ENCODE measurements around the gene GCNA. TPM values are rescaled to one million over a fixed set of nuclear protein-coding genes. Genes with fewer than 3 reads are reported as not detected.
"Not testable (repeated sequence)": the region's sequence is repeated elsewhere in the genome, so short reads cannot be mapped to it uniquely, and the experiment has no call there.

The GCNA gene
- total RNA-seq, 1 donor from 2014 or later, result 9.1 TPM

DNA sequence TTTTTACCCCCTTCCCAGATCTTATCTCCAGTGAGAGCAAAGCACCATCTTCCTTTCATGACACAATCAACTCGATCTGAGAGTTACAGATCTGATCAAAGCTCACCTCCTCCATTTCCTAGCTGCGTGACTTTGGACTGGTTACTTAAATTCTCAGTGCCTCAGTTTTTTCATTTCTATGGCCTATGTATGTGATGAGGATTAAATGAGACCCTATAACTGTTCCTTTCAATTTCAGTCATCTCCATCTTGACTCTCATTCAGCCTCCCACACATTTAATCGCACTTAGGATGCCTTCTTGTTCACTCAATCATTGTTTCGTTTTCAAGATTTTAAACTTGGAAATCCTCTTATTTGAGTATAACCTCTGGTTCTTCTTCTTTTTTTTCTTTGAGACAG, 60.2 kb downstream of the GCNA start:
- no peak for DNase-seq (ENCODE audit: extremely low spot score in 2 of 2)
- TF ChIP-seq POLR2AphosphoS5 (IDR thresholded peaks at IDR 0.05; ENCODE audit: insufficient read depth in 1 of 2, low read depth in 1 of 2) (no peak), POLR2A (IDR thresholded peaks at IDR 0.05) (no peak)
- TF ChIP-seq, protein P1, sequence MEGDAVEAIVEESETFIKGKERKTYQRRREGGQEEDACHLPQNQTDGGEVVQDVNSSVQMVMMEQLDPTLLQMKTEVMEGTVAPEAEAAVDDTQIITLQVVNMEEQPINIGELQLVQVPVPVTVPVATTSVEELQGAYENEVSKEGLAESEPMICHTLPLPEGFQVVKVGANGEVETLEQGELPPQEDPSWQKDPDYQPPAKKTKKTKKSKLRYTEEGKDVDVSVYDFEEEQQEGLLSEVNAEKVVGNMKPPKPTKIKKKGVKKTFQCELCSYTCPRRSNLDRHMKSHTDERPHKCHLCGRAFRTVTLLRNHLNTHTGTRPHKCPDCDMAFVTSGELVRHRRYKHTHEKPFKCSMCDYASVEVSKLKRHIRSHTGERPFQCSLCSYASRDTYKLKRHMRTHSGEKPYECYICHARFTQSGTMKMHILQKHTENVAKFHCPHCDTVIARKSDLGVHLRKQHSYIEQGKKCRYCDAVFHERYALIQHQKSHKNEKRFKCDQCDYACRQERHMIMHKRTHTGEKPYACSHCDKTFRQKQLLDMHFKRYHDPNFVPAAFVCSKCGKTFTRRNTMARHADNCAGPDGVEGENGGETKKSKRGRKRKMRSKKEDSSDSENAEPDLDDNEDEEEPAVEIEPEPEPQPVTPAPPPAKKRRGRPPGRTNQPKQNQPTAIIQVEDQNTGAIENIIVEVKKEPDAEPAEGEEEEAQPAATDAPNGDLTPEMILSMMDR (IDR thresholded peaks at IDR 0.05), result no peak
- Histone ChIP-seq H3K4me1 (no peaks in the 10 kb centered on the region), H3K27ac (no peak overlapping the region), H3K4me3 (no peak overlapping the region), H3K9me3 (no peaks in the 10 kb centered on the region), H3K36me3 (no peaks in the 10 kb centered on the region), H3K27me3 (no peaks in the 10 kb centered on the region)
- intact Hi-C loops (cut with DNase I), result no loop called here

DNA sequence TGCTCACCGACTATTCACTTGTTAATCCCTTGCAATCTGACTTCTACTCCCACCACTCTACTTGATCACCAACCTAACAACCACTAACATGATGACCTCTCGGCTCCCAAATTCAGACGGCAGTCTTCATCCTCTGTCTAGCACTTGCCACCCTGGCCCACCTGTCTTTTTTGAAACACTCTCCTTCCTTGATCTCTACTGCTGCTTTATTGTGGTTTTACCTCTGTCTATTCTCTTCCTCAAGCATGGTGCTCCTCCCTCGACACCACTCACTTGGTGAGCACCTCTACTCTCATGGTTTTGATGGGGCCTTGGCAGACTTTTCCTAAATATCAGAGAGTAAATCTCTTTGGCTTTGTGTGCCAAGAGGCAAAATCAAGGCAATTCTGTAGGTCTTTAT, 61.8 kb downstream of the GCNA start:
- DNase-seq (ENCODE audit: extremely low spot score in 2 of 2), result no peak
- H3K9me3 ChIP-seq, result no peaks in the 10 kb centered on the region
- no peak overlapping the region for H3K27ac ChIP-seq
- H3K4me3 ChIP-seq, result no peak overlapping the region
- TF ChIP-seq POLR2AphosphoS5 (IDR thresholded peaks at IDR 0.05; ENCODE audit: insufficient read depth in 1 of 2, low read depth in 1 of 2), result no peak
- TF ChIP-seq, protein P1 (IDR thresholded peaks at IDR 0.05), result no peak
- TF ChIP-seq POLR2A (IDR thresholded peaks at IDR 0.05), result no peak
- intact Hi-C loops (cut with DNase I), result no loop called here
- H3K27me3 ChIP-seq, result no peaks in the 10 kb centered on the region
- H3K36me3 ChIP-seq, result no peaks in the 10 kb centered on the region
- H3K4me1 ChIP-seq, result no peaks in the 10 kb centered on the region

DNA sequence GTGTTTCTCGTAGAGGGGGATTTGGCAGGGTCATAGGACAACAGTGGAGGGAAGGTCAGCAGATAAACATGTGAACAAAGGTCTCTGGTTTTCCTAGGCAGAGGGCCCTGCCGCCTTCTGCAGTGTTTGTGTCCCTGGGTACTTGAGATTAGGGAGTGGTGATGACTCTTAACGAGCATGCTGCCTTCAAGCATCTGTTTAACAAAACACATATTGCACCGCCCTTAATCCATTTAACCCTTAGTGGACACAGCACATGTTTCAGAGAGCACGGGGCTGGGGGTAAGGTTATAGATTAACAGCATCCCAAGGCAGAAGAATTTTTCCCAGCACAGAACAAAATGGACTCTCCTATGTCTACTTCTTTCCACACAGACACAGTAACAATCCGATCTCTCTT, 66.2 kb downstream of the GCNA start:
- H3K4me3 ChIP-seq; H3K4me1 ChIP-seq; H3K36me3 ChIP-seq; H3K9me3 ChIP-seq; DNase-seq (ENCODE audit: extremely low spot score in 2 of 2); H3K27me3 ChIP-seq; intact Hi-C loops (cut with DNase I); H3K27ac ChIP-seq: not testable (repeated sequence)

DNA sequence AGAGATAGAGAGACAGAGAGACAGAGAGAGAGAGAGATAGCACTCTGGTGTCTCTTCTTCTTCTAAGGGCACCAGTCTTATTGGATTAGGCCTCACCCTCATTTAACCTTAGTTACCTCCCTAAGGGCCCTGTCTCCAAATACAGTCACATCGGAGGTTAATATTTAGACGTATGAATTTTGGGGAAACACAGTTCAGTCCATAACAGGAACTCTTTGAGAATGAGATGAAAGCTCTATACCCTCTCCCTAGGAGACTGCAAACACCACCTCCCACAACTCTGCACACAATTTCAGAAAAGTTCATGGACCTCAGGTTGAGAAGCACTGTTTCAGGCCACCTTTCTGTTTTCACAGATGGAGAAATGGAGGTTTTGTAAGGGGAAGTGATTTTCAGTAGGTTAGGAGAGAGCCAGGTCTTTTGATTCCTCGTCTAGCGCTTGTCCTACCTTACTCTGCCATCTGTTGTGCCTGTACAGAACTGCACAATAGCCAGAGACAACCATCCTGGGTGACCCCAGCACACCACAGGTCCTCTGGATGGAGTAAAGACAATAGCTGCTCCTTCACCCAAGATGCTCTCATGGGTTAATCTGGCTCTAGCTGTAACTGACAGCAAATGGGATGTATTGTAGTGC, 72.2 kb downstream of the GCNA start:
- Histone ChIP-seq H3K4me3 (no peak overlapping the region), H3K27me3 (no peaks in the 10 kb centered on the region)

DNA sequence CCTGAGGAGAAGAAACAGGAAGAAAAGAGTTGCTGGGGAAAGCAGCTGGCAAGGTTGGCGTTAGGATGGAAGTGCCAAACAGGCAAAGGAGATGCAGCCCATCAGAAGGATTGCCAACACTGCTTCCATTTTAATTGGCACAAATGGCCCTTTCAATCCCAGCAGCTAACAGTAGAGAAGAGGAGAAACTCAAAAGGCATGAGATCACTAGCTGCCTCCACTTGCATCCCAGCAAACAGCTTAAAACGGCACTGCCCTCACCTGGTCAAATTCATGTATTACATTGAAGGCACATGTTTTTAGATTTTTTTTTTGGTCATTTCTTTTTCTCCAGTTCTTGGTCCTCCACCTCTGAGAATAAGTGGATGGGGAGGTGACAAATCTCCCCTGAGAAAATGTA, 74.2 kb downstream of the GCNA start:
- no peaks in the 10 kb centered on the region for H3K9me3 ChIP-seq
- no peaks in the 10 kb centered on the region for H3K4me1 ChIP-seq
- no peaks in the 10 kb centered on the region for H3K27me3 ChIP-seq
- H3K36me3 ChIP-seq, result no peaks in the 10 kb centered on the region
- intact Hi-C loops (cut with DNase I), result no loop called here
- DNase-seq (ENCODE audit: extremely low spot score in 2 of 2), result peak in 1 of 2 donors; percentile 77
- TF ChIP-seq POLR2AphosphoS5 (IDR thresholded peaks at IDR 0.05; ENCODE audit: insufficient read depth in 1 of 2, low read depth in 1 of 2), result no peak
- TF ChIP-seq, protein P1 (IDR thresholded peaks at IDR 0.05), result peak in 2 of 3 experiments; percentile 33 to 50
- H3K27ac ChIP-seq, result no peak overlapping the region
- H3K4me3 ChIP-seq, result no peak overlapping the region

More for the DNA sequence above, 72.2 kb downstream of the GCNA start:
- Histone ChIP-seq H3K4me1 (no peaks in the 10 kb centered on the region), H3K27ac (no peak overlapping the region), H3K36me3 (no peaks in the 10 kb centered on the region), H3K9me3 (no peaks in the 10 kb centered on the region)
- intact Hi-C loops (cut with DNase I), result no loop called here
- no peak for DNase-seq (ENCODE audit: extremely low spot score in 2 of 2)
- TF ChIP-seq POLR2A (IDR thresholded peaks at IDR 0.05) (no peak), POLR2AphosphoS5 (IDR thresholded peaks at IDR 0.05; ENCODE audit: insufficient read depth in 1 of 2, low read depth in 1 of 2) (no peak)
- TF ChIP-seq, protein P1 (IDR thresholded peaks at IDR 0.05), result no peak
